ENCODE data around the gene TRAPPC3L. TPM values are rescaled to one million over a fixed set of nuclear protein-coding genes. Genes with fewer than 3 reads are reported as not detected.

TRAPPC3L gene
- total RNA-seq, 1 experiment from 2014 or later: not detected

DNA sequence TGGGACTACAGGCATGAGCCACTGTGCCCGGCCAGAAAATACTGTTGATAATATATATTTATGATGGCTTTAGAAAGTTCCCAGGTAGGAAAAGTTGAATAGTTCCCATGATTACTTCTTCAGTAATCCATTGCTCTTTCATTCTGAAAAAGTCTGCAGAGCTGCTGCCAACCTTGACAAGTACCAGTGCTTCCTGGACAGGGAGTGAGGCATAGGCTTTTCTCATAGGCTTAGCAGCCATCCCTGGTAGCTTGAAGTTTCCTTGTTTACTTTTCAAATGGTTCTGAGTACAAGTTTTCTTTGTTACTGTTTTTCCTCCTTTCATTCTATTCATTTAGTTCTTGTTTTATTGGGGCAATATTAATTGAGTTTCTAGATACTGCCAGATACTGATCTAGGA is 33.7 kb upstream of the TRAPPC3L start:
- CTCF ChIA-PET: interaction anchor here (1.0 kb wide), 1 partner anchor 134 kb away, joined by 3 read pairs; no protein-coding TSS in a partner anchor
- in situ Hi-C loops (cut with HindIII; ENCODE audit: low pct_unique_long_range_greater_than_20kb, low sequenced_read_pairs) (no loop called here), intact Hi-C loops (cut with micrococcal nuclease; ENCODE audit: unreplicated experiment) (no loop called here)
- Histone ChIP-seq H3K9me3 (ENCODE audit: control insufficient read depth, insufficient read depth, low read depth, low read length) (no peaks in the 10 kb centered on the region), H3K27ac (ENCODE audit: low read length) (no peak overlapping the region), H3K36me3 (ENCODE audit: control insufficient read depth, insufficient read depth, low read length) (peaks cover 34% of the 10 kb centered on the region), H3K4me1 (ENCODE audit: control insufficient read depth, insufficient read depth, low read length) (no peaks in the 10 kb centered on the region), H3K27me3 (ENCODE audit: control insufficient read depth, insufficient read depth, low read length) (no peaks in the 10 kb centered on the region), H3K4me3 (ENCODE audit: low read depth in 2 of 2, low read length in 2 of 2) (no peak overlapping the region)
- no peak for TF ChIP-seq TCF7L2 (IDR thresholded peaks at IDR 0.05; ENCODE audit: low read depth, low read length)
- TF ChIP-seq SIN3A (IDR thresholded peaks at IDR 0.05; ENCODE audit: borderline replicate concordance, insufficient read depth, low read depth, low read length): no peak
- TF ChIP-seq, protein P1, sequence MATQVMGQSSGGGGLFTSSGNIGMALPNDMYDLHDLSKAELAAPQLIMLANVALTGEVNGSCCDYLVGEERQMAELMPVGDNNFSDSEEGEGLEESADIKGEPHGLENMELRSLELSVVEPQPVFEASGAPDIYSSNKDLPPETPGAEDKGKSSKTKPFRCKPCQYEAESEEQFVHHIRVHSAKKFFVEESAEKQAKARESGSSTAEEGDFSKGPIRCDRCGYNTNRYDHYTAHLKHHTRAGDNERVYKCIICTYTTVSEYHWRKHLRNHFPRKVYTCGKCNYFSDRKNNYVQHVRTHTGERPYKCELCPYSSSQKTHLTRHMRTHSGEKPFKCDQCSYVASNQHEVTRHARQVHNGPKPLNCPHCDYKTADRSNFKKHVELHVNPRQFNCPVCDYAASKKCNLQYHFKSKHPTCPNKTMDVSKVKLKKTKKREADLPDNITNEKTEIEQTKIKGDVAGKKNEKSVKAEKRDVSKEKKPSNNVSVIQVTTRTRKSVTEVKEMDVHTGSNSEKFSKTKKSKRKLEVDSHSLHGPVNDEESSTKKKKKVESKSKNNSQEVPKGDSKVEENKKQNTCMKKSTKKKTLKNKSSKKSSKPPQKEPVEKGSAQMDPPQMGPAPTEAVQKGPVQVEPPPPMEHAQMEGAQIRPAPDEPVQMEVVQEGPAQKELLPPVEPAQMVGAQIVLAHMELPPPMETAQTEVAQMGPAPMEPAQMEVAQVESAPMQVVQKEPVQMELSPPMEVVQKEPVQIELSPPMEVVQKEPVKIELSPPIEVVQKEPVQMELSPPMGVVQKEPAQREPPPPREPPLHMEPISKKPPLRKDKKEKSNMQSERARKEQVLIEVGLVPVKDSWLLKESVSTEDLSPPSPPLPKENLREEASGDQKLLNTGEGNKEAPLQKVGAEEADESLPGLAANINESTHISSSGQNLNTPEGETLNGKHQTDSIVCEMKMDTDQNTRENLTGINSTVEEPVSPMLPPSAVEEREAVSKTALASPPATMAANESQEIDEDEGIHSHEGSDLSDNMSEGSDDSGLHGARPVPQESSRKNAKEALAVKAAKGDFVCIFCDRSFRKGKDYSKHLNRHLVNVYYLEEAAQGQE (IDR thresholded peaks at IDR 0.05; ENCODE audit: insufficient read depth in 1 of 2, low read depth in 2 of 2, low read length in 1 of 2): no peak
- POLR2A ChIA-PET: no interaction called here
- ATAC-seq (no peak), DNase-seq (ENCODE audit: low read depth, low spot score) (no peak)
- BruUV-seq (replicated peaks): no TSS peak

GRCh38 chr6:116578335-116578734 is 32.9 kb upstream of the TRAPPC3L start:
- H3K27me3 ChIP-seq (ENCODE audit: control insufficient read depth, insufficient read depth, low read length): no peaks in the 10 kb centered on the region
- no peak for DNase-seq (ENCODE audit: low read depth, low spot score)
- no peak for ATAC-seq
- peaks cover 3% of the 10 kb centered on the region; the same call in 1 of the 2 replicates for H3K4me1 ChIP-seq (ENCODE audit: control insufficient read depth, insufficient read depth, low read length)
- POLR2A ChIA-PET: no interaction called here
- in situ Hi-C loops (cut with HindIII; ENCODE audit: low pct_unique_long_range_greater_than_20kb, low sequenced_read_pairs) (no loop called here), intact Hi-C loops (cut with micrococcal nuclease; ENCODE audit: unreplicated experiment) (no loop called here)
- CTCF ChIA-PET: no interaction called here
- peaks cover 33% of the 10 kb centered on the region for H3K36me3 ChIP-seq (ENCODE audit: control insufficient read depth, insufficient read depth, low read length)
- H3K27ac ChIP-seq (ENCODE audit: low read length): no peak overlapping the region
- no TSS peak for BruUV-seq (replicated peaks)
- TF ChIP-seq TCF7L2 (IDR thresholded peaks at IDR 0.05; ENCODE audit: low read depth, low read length) (no peak), POLR2AphosphoS5 (IDR thresholded peaks at IDR 0.05; ENCODE audit: low read depth, low read length) (no peak)
- no peak overlapping the region for H3K4me3 ChIP-seq (ENCODE audit: low read depth in 2 of 2, low read length in 2 of 2)
- H3K9me3 ChIP-seq (ENCODE audit: control insufficient read depth, insufficient read depth, low read depth, low read length): no peaks in the 10 kb centered on the region

- in situ Hi-C loops (cut with HindIII; ENCODE audit: low pct_unique_long_range_greater_than_20kb, low sequenced_read_pairs): no loop called here
- no peak overlapping the region for H3K27ac ChIP-seq (ENCODE audit: low read length)
- no peaks in the 10 kb centered on the region for H3K27me3 ChIP-seq (ENCODE audit: control insufficient read depth, insufficient read depth, low read length)
- DNase-seq (ENCODE audit: low read depth, low spot score) (no peak), ATAC-seq (no peak)
- ChIA-PET CTCF (no interaction called here), POLR2A (no interaction called here)
- peaks cover 31% of the 10 kb centered on the region for H3K36me3 ChIP-seq (ENCODE audit: control insufficient read depth, insufficient read depth, low read length)
- no peak overlapping the region for H3K4me3 ChIP-seq (ENCODE audit: low read depth in 2 of 2, low read length in 2 of 2)
- peaks cover 11% of the 10 kb centered on the region for H3K4me1 ChIP-seq (ENCODE audit: control insufficient read depth, insufficient read depth, low read length)
- no peaks in the 10 kb centered on the region for H3K9me3 ChIP-seq (ENCODE audit: control insufficient read depth, insufficient read depth, low read depth, low read length)
- TF ChIP-seq POLR2AphosphoS5 (IDR thresholded peaks at IDR 0.05; ENCODE audit: low read depth, low read length): no peak
- TF ChIP-seq SIN3A (IDR thresholded peaks at IDR 0.05; ENCODE audit: borderline replicate concordance, insufficient read depth, low read depth, low read length): no peak
- TF ChIP-seq, protein P2, sequence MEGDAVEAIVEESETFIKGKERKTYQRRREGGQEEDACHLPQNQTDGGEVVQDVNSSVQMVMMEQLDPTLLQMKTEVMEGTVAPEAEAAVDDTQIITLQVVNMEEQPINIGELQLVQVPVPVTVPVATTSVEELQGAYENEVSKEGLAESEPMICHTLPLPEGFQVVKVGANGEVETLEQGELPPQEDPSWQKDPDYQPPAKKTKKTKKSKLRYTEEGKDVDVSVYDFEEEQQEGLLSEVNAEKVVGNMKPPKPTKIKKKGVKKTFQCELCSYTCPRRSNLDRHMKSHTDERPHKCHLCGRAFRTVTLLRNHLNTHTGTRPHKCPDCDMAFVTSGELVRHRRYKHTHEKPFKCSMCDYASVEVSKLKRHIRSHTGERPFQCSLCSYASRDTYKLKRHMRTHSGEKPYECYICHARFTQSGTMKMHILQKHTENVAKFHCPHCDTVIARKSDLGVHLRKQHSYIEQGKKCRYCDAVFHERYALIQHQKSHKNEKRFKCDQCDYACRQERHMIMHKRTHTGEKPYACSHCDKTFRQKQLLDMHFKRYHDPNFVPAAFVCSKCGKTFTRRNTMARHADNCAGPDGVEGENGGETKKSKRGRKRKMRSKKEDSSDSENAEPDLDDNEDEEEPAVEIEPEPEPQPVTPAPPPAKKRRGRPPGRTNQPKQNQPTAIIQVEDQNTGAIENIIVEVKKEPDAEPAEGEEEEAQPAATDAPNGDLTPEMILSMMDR (IDR thresholded peaks at IDR 0.05): no peak
- no peak for TF ChIP-seq TCF7L2 (IDR thresholded peaks at IDR 0.05; ENCODE audit: low read depth, low read length)
- TF ChIP-seq, protein P1 (IDR thresholded peaks at IDR 0.05; ENCODE audit: insufficient read depth in 1 of 2, low read depth in 2 of 2, low read length in 1 of 2): no peak
- intact Hi-C loops (cut with micrococcal nuclease; ENCODE audit: unreplicated experiment): no loop called here
- BruUV-seq (replicated peaks): no TSS peak
Measured at GRCh38 chr6:116577486-116577885, 32.0 kb upstream of the TRAPPC3L start.
